Stimulated activated CD8-positive, alpha-beta memory T cell treated with anti-CD3 and anti-CD28 coated beads, Interleukin-12 subunit alpha, Interleukin-12 subunit beta, amount 100 ng/mL, for 24 hours (primary cell): Measurements from ENCODE around the gene LRCH2.
"Not testable (repeated sequence)": the region's sequence is repeated elsewhere in the genome, so short reads cannot be mapped to it uniquely, and the experiment has no call there.

Experiments used
- DNase-seq: peaks from one replicate; pipeline ENCODE4 v3.0.0-alpha.2; 2020; ENCODE audit errors: extremely low read depth

The LRCH2 gene

GRCh38 chrX:115233497-115234455 lies at the start of gene LRCH2:
LRCH2 (minus strand) TSS chrX:115234096; CDS start chrX:115234041, 55 bp downstream.
- DNase-seq, result no peak

GRCh38 chrX:115269051-115269683 lies 35.3 kb upstream of the LRCH2 start:
- no peak for DNase-seq

- DNase-seq, result no peak
Observed at GRCh38 chrX:115268421-115268820, 34.5 kb upstream of the LRCH2 start.

- no peak for DNase-seq
Observed at GRCh38 chrX:115266300-115266699, 32.4 kb upstream of the LRCH2 start.

- no peak for DNase-seq
Observed at GRCh38 chrX:115264009-115264408, 30.1 kb upstream of the LRCH2 start.

GRCh38 chrX:115261148-115261547 lies 27.3 kb upstream of the LRCH2 start:
- no peak for DNase-seq

- DNase-seq, result no peak
Observed at GRCh38 chrX:115260330-115260729, 26.4 kb upstream of the LRCH2 start.

- no peak for DNase-seq
Observed at GRCh38 chrX:115259238-115259875, 25.5 kb upstream of the LRCH2 start.

GRCh38 chrX:115257711-115258110 lies 23.8 kb upstream of the LRCH2 start:
- no peak for DNase-seq

GRCh38 chrX:115255003-115255402 lies 21.1 kb upstream of the LRCH2 start:
- no peak for DNase-seq

- DNase-seq, result no peak
Observed at GRCh38 chrX:115251458-115252233, 17.8 kb upstream of the LRCH2 start.

- DNase-seq, result no peak
Observed at GRCh38 chrX:115237056-115237455, 3.2 kb upstream of the LRCH2 start.

GRCh38 chrX:115236560-115236959 lies 2.7 kb upstream of the LRCH2 start:
- no peak for DNase-seq

- no peak for DNase-seq
Observed at GRCh38 chrX:115234461-115234860, 565 bp upstream of the LRCH2 start.

- no peak for DNase-seq
Observed at GRCh38 chrX:115232933-115233496, 881 bp downstream of the LRCH2 start.

GRCh38 chrX:115229337-115230003 lies 4.4 kb downstream of the LRCH2 start:
- no peak for DNase-seq

GRCh38 chrX:115226929-115227328 lies 7.0 kb downstream of the LRCH2 start:
- no peak for DNase-seq

GRCh38 chrX:115217346-115217745 lies 16.6 kb downstream of the LRCH2 start:
- not testable (repeated sequence) for DNase-seq

- no peak for DNase-seq
Observed at GRCh38 chrX:115214605-115215004, 19.3 kb downstream of the LRCH2 start.

GRCh38 chrX:115214151-115214550 lies 19.7 kb downstream of the LRCH2 start:
- DNase-seq, result no peak

- DNase-seq, result not testable (repeated sequence)
Observed at GRCh38 chrX:115209547-115209946, 24.3 kb downstream of the LRCH2 start.
